CD4-positive, alpha-beta memory T cell (primary cell): ENCODE measurements around the gene PCBP3. TPM values are rescaled to one million over a fixed set of nuclear protein-coding genes. Genes with fewer than 3 reads are reported as not detected.

Experiments
- CTCF ChIA-PET: fragments of 350-600 bp; sonication (Branson Sonifier 250); formaldehyde crosslinking; loops from one replicate; lab custom pipeline; 2021; ENCODE audit warnings: inconsistent platforms; ENCODE audit not compliant: partially characterized antibody; lab: Charles Lee
- POLR2A ChIA-PET: fragments of 350-600 bp; sonication (Branson Sonifier 250); formaldehyde crosslinking; loops from one replicate; lab custom pipeline; 2021; ENCODE audit not compliant: partially characterized antibody; lab: Charles Lee
- DNase-seq, 5 donors: peaks; one replicate each; pipeline versions ENCODE4 v3.0.0 to v3.0.0-alpha.2; 2020 to 2022; ENCODE audit warnings: mixed read lengths in 1 of 5
- H3K27ac ChIP-seq: one replicate; pipeline ENCODE4 v1.7.0; 2013; ENCODE audit warnings: low read depth, low read length
- H3K27me3 ChIP-seq: 2 replicates; pipeline ENCODE4 v1.7.0; 2013; ENCODE audit warnings: mild to moderate bottlenecking, low read length, moderate library complexity; ENCODE audit not compliant: insufficient read depth
- H3K36me3 ChIP-seq: 2 replicates; pipeline ENCODE4 v1.7.0; 2013; ENCODE audit warnings: mild to moderate bottlenecking, low read length, moderate library complexity; ENCODE audit not compliant: insufficient read depth
- H3K4me1 ChIP-seq: 2 replicates; pipeline ENCODE4 v1.7.0; 2013; ENCODE audit warnings: mild to moderate bottlenecking, low read length, moderate library complexity; ENCODE audit not compliant: insufficient read depth
- H3K4me3 ChIP-seq, 2 donors: one replicate each; pipeline ENCODE4 v1.7.0; 2013; ENCODE audit warnings: low read length in 2 of 2, mild to moderate bottlenecking in 1 of 2
- H3K9me3 ChIP-seq, 2 donors: one replicate each; pipeline ENCODE4 v1.7.0; 2013; ENCODE audit warnings: low read length in 2 of 2, control low read depth in 1 of 2; ENCODE audit not compliant: control insufficient read depth in 1 of 2
- H3K27ac Mint-ChIP-seq, 7 donors: one replicate each; pipeline ENCODE4 v1.8.0; 2020 to 2021; ENCODE audit warnings: mixed read lengths in 7 of 7, mild to moderate bottlenecking in 6 of 7, inconsistent platforms in 3 of 7, moderate library complexity in 3 of 7
- H3K27me3 Mint-ChIP-seq, 2 donors: one replicate each; pipeline ENCODE4 v1.8.0; 2020 to 2021; ENCODE audit warnings: mixed read lengths in 2 of 2
- H3K36me3 Mint-ChIP-seq, 2 donors: one replicate each; pipeline ENCODE4 v1.8.0; 2020 to 2021; ENCODE audit warnings: mixed read lengths in 2 of 2, inconsistent platforms in 1 of 2, mild to moderate bottlenecking in 1 of 2
- H3K4me1 Mint-ChIP-seq, 4 donors: one replicate each; pipeline ENCODE4 v1.8.0; 2020 to 2021; ENCODE audit warnings: mixed read lengths in 4 of 4, mild to moderate bottlenecking in 1 of 4
- H3K4me3 Mint-ChIP-seq, 8 donors: one replicate each; pipeline ENCODE4 v1.8.0; 2020 to 2021; ENCODE audit warnings: mixed read lengths in 8 of 8, mild to moderate bottlenecking in 7 of 8, moderate library complexity in 6 of 8, inconsistent platforms in 3 of 8
- H3K9me3 Mint-ChIP-seq, 8 donors: one replicate each; pipeline ENCODE4 v1.8.0; 2020 to 2021; ENCODE audit warnings: mixed read lengths in 8 of 8, mild to moderate bottlenecking in 5 of 8, inconsistent platforms in 3 of 8, moderate library complexity in 1 of 8
- intact Hi-C: fragments of 100-400 bp; cut with micrococcal nuclease; formaldehyde crosslinking; loops from one replicate; pipeline ENCODE4 v1.15.1; 2023
- polyA plus RNA-seq, 2 donors: library from polyadenylated mRNA; unstranded; fragments of 300-500 nt; fragmentation: Illumina TruSeq; gene quantifications; one replicate each; pipeline ENCODE4 v1.2.3, GENCODE V29; 2021
- total RNA-seq, 2 experiments: library from RNA; stranded (reverse); gene quantifications; one replicate each; pipeline ENCODE4 v1.2.3, GENCODE V29; 2021

The PCBP3 gene
- total and polyA plus RNA-seq, 4 experiments from 2014 or later, result 0.36 to 1.6 (median 1.0) TPM

GRCh38 chr21:45640001-45640887 lies 3.3 kb upstream of the PCBP3 start:
- Mint-ChIP-seq H3K4me3 (peak overlapping the region in 5 of 8 donors; percentile 13 to 73 (median 36)), H3K27me3 (peaks cover 0 to 8% of the 10 kb centered on the region in 2 donors), H3K9me3 (no peaks in the 10 kb centered on the region), H3K36me3 (peaks cover 0 to 2% of the 10 kb centered on the region in 2 donors), H3K4me1 (peaks cover 3 to 30% (median 19%) of the 10 kb centered on the region in 4 donors), H3K27ac (peak overlapping the region in 6 of 7 donors; percentile 47 to 79 (median 71))
- no peak overlapping the region for H3K4me3 ChIP-seq
- H3K27ac ChIP-seq, result no peak overlapping the region
- peaks cover 24% of the 10 kb centered on the region for H3K4me1 ChIP-seq
- no peaks in the 10 kb centered on the region for H3K9me3 ChIP-seq
- intact Hi-C loops, result loop anchor here (10.0 kb wide), 2 partner anchors 85 to 825 kb away; partner anchors contain the start of gene SUMO3
- H3K27me3 ChIP-seq, result peaks cover 5% of the 10 kb centered on the region
- no peaks in the 10 kb centered on the region for H3K36me3 ChIP-seq
- DNase-seq, result no peak
- ChIA-PET POLR2A (no interaction called here), CTCF (interaction anchor here (0.9 kb wide), 1 partner anchor 44 kb away, joined by 4 read pairs; no protein-coding TSS in a partner anchor)

GRCh38 chr21:45640888-45641479 lies 2.5 kb upstream of the PCBP3 start:
- Mint-ChIP-seq H3K9me3 (peaks cover 0 to 5% (median 3%) of the 10 kb centered on the region in 8 donors), H3K4me1 (peaks cover 7 to 37% (median 24%) of the 10 kb centered on the region in 4 donors), H3K36me3 (peaks cover 0 to 5% of the 10 kb centered on the region in 2 donors), H3K27me3 (peaks cover 4 to 15% of the 10 kb centered on the region in 2 donors), H3K27ac (peak overlapping the region; percentile 47 to 81 (median 76)), H3K4me3 (peak overlapping the region in 7 of 8 donors; percentile 12 to 73 (median 36))
- peak in 2 of 5 donors; percentile 17 to 23 for DNase-seq
- CTCF ChIA-PET, result no interaction called here
- POLR2A ChIA-PET, result no interaction called here
- Histone ChIP-seq H3K27ac (no peak overlapping the region), H3K27me3 (peaks cover 11% of the 10 kb centered on the region), H3K4me1 (peaks cover 24% of the 10 kb centered on the region), H3K36me3 (no peaks in the 10 kb centered on the region), H3K9me3 (no peaks in the 10 kb centered on the region), H3K4me3 (no peak overlapping the region)
- intact Hi-C loops, result loop anchor here (10.0 kb wide), 2 partner anchors 86 to 826 kb away; partner anchors contain the start of gene SUMO3

GRCh38 chr21:45641480-45642035 lies 2.0 kb upstream of the PCBP3 start:
- Histone ChIP-seq H3K36me3 (no peaks in the 10 kb centered on the region), H3K9me3 (no peaks in the 10 kb centered on the region), H3K4me3 (no peak overlapping the region), H3K4me1 (peaks cover 24% of the 10 kb centered on the region), H3K27me3 (peaks cover 11% of the 10 kb centered on the region), H3K27ac (no peak overlapping the region)
- POLR2A ChIA-PET, result no interaction called here
- Mint-ChIP-seq H3K27ac (peak overlapping the region in 6 of 7 donors; percentile 35 to 81 (median 74)), H3K9me3 (peaks cover 0 to 5% (median 4%) of the 10 kb centered on the region in 8 donors), H3K36me3 (peaks cover 0 to 5% of the 10 kb centered on the region in 2 donors), H3K27me3 (peaks cover 4 to 15% of the 10 kb centered on the region in 2 donors), H3K4me3 (peak overlapping the region; percentile 29 to 70 (median 58)), H3K4me1 (peaks cover 7 to 38% (median 25%) of the 10 kb centered on the region in 4 donors)
- no peak for DNase-seq
- intact Hi-C loops, result loop anchor here (10.0 kb wide), 2 partner anchors 87 to 827 kb away; partner anchors contain the start of gene SUMO3
- CTCF ChIA-PET, result no interaction called here

- H3K4me1 Mint-ChIP-seq, result peaks cover 7 to 38% (median 25%) of the 10 kb centered on the region in 4 donors
- no peaks in the 10 kb centered on the region for H3K36me3 ChIP-seq
- no peaks in the 10 kb centered on the region for H3K9me3 ChIP-seq
- ChIA-PET CTCF (no interaction called here), POLR2A (no interaction called here)
- no peak for DNase-seq
- no peak overlapping the region for H3K27ac ChIP-seq
- intact Hi-C loops, result loop anchor here (10.0 kb wide), 2 partner anchors 87 to 827 kb away; partner anchors contain the start of gene SUMO3
- peaks cover 5 to 15% of the 10 kb centered on the region in 2 donors for H3K27me3 Mint-ChIP-seq
- peaks cover 24% of the 10 kb centered on the region for H3K4me1 ChIP-seq
- H3K27me3 ChIP-seq, result peaks cover 11% of the 10 kb centered on the region
- peak overlapping the region in 2 of 8 donors; percentile 56 to 61 for H3K4me3 Mint-ChIP-seq
- no peak overlapping the region for H3K27ac Mint-ChIP-seq
- H3K4me3 ChIP-seq, result no peak overlapping the region
- peaks cover 0 to 5% of the 10 kb centered on the region in 2 donors for H3K36me3 Mint-ChIP-seq
- peaks cover 0 to 5% (median 4%) of the 10 kb centered on the region in 8 donors for H3K9me3 Mint-ChIP-seq
These were observed 1.3 kb upstream of the PCBP3 start for GRCh38 chr21:45642122-45642813.

GRCh38 chr21:45644041-45644906 lies 749 bp downstream of the PCBP3 start:
- peak in 3 of 5 donors; percentile 22 to 58 (median 36) for DNase-seq
- H3K4me3 ChIP-seq, result no peak overlapping the region
- peaks cover 24% of the 10 kb centered on the region for H3K4me1 ChIP-seq
- no peak overlapping the region for H3K27ac ChIP-seq
- H3K4me1 Mint-ChIP-seq, result peaks cover 7 to 32% (median 24%) of the 10 kb centered on the region in 4 donors
- ChIA-PET CTCF (no interaction called here), POLR2A (no interaction called here)
- peaks cover 10 to 23% of the 10 kb centered on the region in 2 donors for H3K27me3 Mint-ChIP-seq
- intact Hi-C loops, result loop anchor here (10.0 kb wide), 2 partner anchors 89 to 829 kb away; partner anchors contain the start of gene SUMO3
- H3K27ac Mint-ChIP-seq, result peak overlapping the region in 5 of 7 donors; percentile 78 to 98 (median 82)
- peaks cover 0 to 9% (median 5%) of the 10 kb centered on the region in 8 donors for H3K9me3 Mint-ChIP-seq
- peaks cover 11% of the 10 kb centered on the region for H3K27me3 ChIP-seq
- H3K36me3 Mint-ChIP-seq, result peaks cover 0 to 5% of the 10 kb centered on the region in 2 donors
- H3K4me3 Mint-ChIP-seq, result peak overlapping the region; percentile 69 to 83 (median 78)
- H3K36me3 ChIP-seq, result no peaks in the 10 kb centered on the region
- no peaks in the 10 kb centered on the region for H3K9me3 ChIP-seq

- Histone ChIP-seq H3K4me3 (no peak overlapping the region), H3K4me1 (no peaks in the 10 kb centered on the region), H3K27ac (no peak overlapping the region), H3K36me3 (no peaks in the 10 kb centered on the region), H3K27me3 (peaks cover 3% of the 10 kb centered on the region), H3K9me3 (no peaks in the 10 kb centered on the region)
- Mint-ChIP-seq H3K27me3 (peaks cover 7 to 15% of the 10 kb centered on the region in 2 donors), H3K27ac (no peak overlapping the region), H3K36me3 (no peaks in the 10 kb centered on the region), H3K9me3 (peaks cover 0 to 13% (median 2%) of the 10 kb centered on the region in 8 donors), H3K4me3 (no peak overlapping the region), H3K4me1 (no peaks in the 10 kb centered on the region)
- DNase-seq, result no peak
- ChIA-PET CTCF (no interaction called here), POLR2A (no interaction called here)
- intact Hi-C loops, result no loop called here
These were observed 8.4 kb downstream of the PCBP3 start for GRCh38 chr21:45651921-45652320.
